GM21423 (cell line): ENCODE results near the gene FFAR3.
"Not testable (repeated sequence)": the region's sequence is repeated elsewhere in the genome, so short reads cannot be mapped to it uniquely, and the experiment has no call there.

Experiments used
- ATAC-seq: cut with Tn5 transposase; IDR thresholded peaks from one replicate; pipeline ENCODE4 v1.9.1; 2021; ENCODE audit warnings: mild to moderate bottlenecking, moderate library complexity; ENCODE audit not compliant: unreplicated experiment

The FFAR3 gene

DNA sequence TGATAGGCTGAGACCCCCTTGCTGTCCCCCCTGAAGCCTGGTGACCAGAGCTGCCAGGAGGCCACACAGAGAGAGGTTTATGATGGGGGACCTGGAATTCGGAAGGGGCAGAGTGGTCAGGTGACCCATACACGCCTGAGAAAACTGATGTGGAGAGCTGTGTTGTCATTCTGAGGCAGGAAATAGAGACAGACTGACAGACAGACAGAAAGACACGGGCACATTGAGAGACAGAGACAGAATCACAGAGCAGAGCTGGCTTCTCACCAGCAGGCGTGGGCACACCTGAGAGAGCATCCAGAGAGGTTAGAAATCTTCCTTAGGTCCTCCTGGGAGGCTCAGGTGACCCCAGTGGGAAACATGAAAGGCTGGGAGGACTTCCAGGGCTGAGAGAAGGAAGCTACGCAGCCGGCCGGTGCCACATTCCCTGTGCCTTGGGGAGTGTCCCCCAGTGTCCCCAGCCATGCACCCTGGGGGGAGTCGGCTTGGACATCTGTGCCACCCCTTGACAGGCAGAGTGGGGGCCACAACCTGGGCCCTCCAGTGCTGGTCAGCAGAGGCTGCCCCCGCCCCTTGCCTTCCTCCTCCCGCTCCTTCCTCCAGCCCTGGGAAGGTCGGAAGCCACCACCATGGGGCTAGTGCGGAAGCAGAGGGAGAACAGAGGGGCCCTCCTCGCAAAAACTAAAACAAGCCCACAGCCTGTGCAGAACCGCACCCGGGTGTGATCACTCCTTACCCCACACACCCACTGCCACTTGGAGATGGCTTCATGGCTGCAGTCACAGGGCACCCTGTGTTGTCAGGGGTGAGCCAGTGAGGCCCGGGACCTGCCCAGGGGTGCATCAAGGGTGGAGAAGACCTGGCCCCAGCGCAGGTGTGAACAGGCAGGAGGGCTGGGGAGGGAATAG is 8.4 kb upstream of the FFAR3 start:
- ATAC-seq: no peak

DNA sequence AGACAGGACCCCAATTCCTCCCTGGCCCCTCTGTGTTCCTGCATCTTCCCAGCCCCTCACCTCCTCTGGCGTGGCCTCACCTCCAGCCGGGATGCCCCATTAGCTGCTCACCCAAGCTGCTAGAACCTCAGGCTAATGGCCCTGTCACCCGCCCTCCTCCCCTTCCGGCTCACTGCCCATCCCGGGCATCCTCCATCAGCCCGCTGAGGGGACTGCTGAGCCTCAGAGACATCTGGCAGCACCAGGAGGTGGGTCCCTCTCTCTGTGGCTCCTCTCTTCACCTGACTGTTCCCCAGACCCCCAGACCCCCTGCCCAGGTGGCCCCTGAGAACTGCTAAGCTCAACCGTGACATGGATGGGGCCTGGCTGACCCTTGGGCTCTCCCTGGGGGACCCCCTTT is 7.7 kb upstream of the FFAR3 start:
- no peak for ATAC-seq

DNA sequence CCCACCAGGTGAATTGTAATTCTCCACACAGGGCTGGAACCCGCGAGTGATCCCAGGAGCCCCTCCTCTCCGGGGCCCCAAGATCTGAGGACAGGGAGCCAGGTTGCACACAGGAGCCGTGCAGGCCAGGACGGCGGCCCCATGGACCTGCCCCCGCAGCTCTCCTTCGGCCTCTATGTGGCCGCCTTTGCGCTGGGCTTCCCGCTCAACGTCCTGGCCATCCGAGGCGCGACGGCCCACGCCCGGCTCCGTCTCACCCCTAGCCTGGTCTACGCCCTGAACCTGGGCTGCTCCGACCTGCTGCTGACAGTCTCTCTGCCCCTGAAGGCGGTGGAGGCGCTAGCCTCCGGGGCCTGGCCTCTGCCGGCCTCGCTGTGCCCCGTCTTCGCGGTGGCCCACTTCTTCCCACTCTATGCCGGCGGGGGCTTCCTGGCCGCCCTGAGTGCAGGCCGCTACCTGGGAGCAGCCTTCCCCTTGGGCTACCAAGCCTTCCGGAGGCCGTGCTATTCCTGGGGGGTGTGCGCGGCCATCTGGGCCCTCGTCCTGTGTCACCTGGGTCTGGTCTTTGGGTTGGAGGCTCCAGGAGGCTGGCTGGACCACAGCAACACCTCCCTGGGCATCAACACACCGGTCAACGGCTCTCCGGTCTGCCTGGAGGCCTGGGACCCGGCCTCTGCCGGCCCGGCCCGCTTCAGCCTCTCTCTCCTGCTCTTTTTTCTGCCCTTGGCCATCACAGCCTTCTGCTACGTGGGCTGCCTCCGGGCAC is 6.7 kb upstream of the FFAR3 start:
- ATAC-seq: no peak

DNA sequence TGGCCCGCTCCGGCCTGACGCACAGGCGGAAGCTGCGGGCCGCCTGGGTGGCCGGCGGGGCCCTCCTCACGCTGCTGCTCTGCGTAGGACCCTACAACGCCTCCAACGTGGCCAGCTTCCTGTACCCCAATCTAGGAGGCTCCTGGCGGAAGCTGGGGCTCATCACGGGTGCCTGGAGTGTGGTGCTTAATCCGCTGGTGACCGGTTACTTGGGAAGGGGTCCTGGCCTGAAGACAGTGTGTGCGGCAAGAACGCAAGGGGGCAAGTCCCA is 6.1 kb upstream of the FFAR3 start:
- no peak for ATAC-seq

DNA sequence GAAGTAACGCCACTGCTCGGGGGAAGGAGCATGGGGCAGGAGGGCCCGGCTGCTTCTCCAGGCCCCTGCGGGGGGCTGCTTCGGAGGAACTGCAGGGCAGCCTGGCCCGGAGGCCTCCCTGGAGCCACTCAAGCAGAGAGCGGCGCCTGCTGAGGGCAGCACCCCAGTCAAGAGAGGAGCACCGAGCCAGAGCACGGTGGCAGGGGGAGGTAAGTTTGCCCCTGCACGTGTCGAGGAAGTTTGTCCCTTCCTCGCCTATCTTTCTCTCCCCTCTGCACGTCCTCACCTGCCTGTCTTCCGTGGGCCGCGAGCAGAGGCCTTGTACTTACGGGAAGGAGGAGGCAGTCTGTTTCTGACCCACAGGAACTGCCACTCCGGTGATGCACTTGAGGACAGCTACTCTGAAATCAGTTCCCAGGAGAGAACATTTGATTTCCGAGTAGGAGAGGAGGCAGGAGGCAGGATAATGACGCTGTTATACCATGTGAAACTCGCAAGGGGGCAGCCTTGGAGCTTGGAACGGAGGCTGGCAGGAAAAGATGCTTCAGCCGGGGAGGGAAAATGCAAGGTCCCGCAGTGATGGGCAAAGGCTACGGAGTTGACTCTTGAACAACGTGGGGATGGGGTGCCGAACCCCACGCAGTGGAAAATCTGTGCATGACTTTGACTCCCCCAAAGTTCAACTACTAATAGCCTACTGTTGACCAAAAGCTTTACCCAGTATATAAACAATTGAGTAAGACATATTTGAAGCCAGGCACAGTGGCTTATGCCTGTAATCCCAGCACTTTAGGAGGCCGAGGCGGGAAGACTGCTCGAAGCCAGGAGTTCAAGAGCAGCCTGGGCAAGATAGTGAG is 5.6 kb upstream of the FFAR3 start:
- ATAC-seq: no peak

DNA sequence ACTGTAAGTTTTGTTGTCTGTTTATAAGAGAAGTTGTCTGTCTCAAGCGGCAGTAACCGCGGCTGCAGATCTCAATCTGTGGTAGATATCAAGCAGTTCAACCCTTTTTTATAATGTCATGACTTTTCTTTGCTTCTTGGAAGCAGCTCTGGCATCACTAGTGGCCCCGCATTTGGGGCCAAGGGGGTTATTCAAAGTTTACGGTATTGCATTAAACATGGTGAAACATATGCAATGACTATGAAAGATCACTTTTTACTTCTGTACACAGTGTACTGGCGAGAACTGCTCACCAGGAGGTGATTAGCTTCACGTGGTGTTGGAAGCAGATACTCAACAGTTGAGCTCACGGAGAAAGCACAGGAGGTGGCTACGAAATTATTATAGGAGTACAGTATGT is 4.6 kb upstream of the FFAR3 start:
- no peak for ATAC-seq

DNA sequence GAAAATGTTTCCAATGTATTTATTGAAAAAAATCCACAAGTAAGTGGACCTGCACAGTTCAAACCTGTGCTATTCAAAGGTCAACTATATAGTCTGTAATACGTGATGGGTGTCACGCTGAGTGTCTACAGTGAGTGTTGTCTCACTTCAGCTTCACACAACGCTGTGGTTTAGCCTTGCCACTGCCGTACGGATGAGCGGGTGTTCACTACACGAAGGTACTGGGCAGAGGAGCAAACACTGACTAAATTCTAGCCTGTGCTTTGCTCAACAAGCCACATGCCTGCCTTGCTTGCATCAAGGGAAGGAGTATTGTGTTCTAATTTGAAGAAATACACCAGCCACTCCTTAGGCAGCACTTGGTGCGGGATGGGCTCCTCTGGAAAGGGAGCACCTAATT is 3.4 kb upstream of the FFAR3 start:
- no peak for ATAC-seq

DNA sequence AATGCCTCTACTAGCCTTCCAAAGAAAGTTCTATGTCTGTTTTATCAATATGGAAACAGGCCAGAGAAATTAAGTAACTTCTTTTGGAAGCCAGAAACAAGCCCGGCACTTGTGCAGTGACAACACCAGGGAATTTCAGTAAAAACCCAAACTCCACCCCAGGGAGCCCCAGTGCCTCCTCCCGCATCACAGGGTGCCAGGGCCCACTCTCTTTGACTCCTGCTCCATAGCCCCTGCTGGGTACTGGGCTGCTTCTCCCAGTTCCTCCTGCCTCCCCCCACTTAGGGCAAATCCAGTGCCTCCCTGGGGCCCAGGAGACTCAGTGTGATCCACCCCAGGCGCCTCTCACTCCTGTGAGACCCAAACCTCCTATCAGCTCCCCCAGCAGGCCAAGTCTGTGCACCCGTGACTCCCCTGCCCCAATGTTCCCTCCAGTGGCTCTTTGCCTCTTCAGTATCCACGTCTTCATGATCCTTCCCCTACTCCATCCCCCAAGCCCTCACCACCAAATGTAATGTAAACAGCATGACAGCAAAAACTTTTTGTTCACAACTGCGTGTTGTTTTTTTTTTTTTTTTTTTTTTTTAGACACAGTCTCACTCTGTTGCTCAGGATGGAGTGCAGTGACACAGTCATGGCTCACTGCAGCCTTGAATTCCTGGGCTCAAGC is 2.3 kb upstream of the FFAR3 start:
- no peak for ATAC-seq

DNA sequence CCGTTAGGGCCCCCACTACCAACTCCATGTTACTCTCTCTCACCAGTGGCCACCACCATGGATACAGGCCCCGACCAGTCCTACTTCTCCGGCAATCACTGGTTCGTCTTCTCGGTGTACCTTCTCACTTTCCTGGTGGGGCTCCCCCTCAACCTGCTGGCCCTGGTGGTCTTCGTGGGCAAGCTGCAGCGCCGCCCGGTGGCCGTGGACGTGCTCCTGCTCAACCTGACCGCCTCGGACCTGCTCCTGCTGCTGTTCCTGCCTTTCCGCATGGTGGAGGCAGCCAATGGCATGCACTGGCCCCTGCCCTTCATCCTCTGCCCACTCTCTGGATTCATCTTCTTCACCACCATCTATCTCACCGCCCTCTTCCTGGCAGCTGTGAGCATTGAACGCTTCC is 574 bp downstream of the FFAR3 start:
- not testable (repeated sequence) for ATAC-seq

DNA sequence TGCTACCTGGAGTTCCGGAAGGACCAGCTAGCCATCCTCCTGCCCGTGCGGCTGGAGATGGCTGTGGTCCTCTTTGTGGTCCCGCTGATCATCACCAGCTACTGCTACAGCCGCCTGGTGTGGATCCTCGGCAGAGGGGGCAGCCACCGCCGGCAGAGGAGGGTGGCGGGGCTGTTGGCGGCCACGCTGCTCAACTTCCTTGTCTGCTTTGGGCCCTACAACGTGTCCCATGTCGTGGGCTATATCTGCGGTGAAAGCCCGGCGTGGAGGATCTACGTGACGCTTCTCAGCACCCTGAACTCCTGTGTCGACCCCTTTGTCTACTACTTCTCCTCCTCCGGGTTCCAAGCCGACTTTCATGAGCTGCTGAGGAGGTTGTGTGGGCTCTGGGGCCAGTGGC is 1.1 kb downstream of the FFAR3 start:
- not testable (repeated sequence) for ATAC-seq

DNA sequence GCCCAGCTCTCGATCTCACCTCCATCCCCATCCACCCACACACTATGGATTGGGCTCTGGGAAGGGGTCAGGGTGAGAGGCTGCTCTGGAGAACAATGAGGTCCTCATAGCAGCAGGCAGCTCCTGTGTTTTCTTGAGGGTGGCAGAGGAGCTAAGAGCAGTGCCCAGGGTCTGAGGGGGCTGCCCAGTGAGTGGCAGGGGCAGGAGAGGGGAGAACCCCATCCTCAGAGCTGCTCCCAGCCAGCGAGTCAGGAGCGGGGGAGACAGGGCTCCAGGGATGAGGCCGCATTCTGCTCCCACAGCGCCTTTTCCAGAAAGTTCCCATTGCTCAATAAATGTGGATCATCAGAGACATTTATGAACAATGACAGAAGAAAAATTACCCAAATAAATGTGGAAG is 1.8 kb downstream of the FFAR3 start:
- ATAC-seq: not testable (repeated sequence)

DNA sequence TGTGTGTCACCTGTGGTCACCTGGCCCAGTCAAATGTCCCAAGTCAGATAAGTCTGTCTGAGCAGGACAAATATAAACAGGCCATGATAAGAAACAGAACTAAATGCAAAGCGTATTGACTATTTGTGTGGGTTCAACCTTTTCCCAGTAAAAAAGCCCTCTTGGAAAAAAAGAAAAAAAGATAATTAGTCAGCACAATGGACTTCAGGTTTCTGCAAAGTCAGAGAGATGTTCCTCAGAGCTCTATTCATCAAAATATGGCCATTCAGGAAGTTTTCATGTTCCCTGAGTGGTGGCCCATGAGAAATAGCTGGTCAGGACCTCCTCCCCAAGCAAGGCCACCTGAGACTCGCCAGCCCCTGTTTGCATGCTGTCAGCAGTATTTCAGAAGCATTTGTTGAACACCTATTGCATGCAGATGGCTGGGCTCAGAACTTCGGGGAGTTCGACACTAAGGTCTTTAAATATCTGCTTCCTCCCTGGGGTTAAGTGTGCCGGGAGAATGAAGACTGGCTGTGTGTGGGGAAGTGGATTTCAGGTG is 2.7 kb downstream of the FFAR3 start:
- no peak for ATAC-seq

DNA sequence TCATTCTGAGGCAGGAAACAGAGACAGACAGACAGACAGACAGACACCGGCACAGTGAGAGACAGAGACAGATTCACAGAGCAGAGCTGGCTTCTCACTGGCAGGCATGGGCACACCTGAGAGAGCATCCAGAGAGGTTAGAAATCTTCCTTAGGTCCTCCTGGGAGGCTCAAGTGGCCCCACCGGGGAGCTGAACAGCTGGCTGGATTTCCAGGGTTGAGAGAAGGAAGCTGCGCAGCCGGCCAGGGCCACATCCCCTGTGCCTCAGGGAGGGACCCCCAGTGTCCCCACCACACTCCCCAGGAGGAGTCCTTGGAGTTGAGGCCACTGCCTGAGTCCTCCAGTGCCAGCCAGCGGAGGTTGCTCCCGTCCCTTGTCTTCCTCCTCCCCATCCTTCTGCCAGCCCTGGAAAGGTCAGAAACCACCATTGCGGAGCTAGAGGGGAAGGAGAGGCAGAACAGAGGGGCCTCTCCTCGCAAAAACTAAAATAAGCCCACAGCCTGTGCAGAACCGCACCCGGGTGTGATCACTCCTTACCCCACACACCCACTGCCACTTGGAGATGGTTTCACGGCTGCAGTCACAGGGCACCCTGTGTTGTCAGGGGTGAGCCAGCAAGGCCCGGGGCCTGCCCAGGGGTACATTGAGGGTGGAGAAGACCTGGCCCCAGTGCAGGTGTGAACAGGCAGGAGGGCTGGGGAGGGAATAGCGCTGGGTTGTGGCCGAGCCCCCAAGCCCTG is 4.2 kb downstream of the FFAR3 start:
- no peak for ATAC-seq

DNA sequence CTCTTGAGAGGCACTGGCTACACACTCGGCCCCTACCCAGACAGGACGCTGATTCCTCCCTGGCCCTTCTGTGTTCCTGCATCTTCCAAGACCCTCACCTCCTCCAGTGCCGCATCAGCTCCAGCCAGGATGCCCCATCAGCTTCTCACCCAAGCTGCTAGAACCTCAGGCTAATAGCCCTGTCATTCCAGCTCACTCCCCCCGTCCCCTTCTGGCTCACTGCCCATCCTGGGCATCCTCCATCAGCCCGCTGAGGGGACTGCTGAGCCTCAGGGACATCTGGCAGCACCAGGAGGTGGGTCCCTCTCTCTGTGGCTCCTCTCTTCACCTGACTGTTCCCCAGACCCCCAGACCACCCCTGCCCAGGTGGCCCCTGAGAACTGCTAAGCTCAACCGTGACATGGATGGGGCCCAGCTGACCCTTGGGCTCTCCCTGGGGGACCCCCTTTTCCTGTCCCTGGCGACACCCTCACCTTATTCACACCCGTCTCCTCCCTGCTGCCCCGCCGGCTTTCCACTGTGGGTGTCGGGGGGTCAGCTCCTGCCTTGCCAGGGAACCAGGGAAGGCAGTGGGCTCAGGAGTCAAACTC is 4.8 kb downstream of the FFAR3 start:
- no peak for ATAC-seq

DNA sequence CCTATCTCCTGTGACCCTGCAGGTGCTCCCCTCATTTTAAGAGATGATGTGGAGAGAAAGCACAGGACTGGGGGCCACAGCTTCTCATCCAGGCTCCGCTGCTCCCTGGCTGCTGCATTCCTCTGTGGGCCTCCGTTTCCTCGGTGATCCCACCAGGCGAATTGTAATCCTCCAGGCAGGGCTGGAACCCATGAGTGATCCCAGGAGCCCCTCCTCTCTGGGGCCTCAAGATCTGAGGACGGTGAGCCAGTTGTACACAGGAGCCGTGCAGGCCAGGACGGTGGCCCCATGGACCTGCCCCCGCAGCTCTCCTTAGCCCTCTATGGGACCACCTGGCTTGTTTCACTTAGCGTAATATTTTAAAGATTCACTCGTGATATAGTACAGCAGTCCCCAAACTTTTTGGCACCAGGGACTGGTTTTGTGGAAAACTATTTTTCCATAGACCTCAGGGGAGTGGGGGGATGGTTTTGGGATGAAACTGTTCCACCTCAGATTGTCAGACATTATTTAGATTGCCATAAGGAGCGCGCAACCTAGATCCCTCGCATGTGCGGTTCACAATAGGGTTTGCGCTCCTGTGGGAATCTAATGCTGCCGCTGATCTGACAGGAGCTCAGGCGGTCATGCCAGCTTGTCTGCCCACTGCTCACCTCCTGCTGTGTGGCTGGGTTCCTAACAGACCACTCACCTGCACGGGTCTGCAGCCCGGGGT is 5.6 kb downstream of the FFAR3 start:
- no peak for ATAC-seq

DNA sequence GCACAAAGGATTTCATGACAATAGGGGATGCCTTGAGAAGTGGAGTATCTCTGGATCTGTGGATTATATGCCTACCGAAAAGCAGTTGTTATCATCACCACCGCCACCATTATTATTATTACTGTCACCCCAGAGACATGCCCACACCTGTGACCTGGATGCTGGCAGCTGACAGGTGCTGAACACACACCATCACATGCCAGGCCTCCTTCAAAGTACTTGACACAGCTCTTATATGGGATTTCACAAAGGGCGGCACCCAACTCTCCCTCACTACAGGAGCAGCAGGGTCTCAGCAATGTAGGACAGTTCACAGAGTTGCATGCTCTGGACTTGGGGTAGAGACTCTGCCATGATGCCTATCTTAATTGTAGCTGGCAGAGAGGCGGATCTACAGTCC is 7.0 kb downstream of the FFAR3 start:
- no peak for ATAC-seq

DNA sequence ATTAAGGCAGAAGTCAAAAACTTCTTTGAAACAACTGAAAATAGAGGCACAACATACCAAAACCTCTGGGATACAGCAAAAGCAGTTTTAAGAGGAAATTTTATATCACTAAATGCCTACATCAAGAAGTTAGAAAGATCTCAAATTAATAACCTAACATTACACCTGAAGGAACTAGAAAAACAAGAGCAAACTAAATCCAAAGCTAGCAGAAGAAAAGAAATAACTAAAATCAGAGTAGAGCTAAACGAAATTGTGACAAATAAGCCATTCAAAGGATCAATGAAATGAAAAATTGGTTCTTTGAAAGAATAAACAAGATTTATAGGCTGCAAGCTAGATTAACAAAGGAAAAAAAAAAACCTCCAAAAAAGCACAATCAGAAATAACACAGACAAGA is 10.1 kb downstream of the FFAR3 start:
- no peak for ATAC-seq

DNA sequence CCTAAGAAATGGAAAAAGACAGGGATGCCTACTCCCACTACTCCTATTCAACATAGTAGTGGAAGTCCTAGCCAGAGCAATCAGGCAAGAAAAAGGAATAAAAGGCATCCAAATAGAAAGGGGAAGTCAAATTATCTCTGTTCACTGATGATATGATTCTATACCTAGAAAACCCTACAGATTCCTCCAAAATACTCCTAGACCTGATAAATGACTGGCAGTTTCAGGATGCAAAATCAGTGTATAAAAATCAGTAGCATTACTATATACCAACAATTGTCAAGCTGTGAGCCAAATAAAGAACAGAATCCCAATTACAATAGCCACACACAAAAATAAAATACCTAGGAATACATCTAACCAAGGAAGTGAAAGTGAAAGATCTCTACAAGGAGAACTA is 11.3 kb downstream of the FFAR3 start:
- no peak for ATAC-seq

DNA sequence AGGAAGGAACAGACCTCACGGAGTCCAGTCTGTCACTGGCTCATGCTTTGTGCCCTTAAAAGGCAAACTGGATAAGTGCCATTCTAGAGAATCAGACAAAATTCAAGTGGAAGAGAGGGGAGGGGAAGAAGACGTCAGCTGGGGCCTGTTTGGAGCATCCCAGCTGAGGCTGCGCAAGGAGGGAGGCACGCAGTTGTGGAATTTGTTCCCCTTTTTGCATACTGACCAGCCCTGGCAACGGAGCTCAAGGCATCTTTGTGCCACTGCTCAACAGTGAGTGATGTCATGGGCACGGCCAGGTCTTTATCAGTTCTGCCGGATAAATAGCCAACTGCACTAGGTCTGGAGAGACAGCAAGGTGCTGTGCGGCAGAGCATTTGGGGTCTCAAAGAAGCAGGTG is 12.5 kb downstream of the FFAR3 start, which contains the start of gene GPR42:
TSS of gene GPR42 (plus strand) at position 347 of the 400 bp plus-strand sequence. CDS start 292 bp downstream, outside the sequence.
- ATAC-seq: no peak
